ENCODE measurements around the gene RPL10.

- TF ChIP-seq CTCF (conservative IDR thresholded peaks at IDR 0.05; ENCODE audit: low read depth, low read length) (no peak), EZH2 (IDR thresholded peaks at IDR 0.05; ENCODE audit: low read length, unreplicated experiment) (no peak)
Observed at GRCh38 chrX:154379569-154379951, 18.6 kb upstream of the RPL10 start.

Data from PC-3 (cell line).